Activated CD8-positive, alpha-beta T cell treated with anti-CD3 and anti-CD28 coated beads for 36 hours (primary cell): ENCODE measurements around the gene SUPT3H. TPM values are rescaled to one million over a fixed set of nuclear protein-coding genes. Genes with fewer than 3 reads are reported as not detected.

ENCODE experiments used
- ATAC-seq: fragments of 200-7000 bp; cut with Tn5 transposase; one replicate; pipeline ENCODE4 v1.10.0; 2021; ENCODE audit warnings: mild to moderate bottlenecking, moderate library complexity
- CTCF ChIA-PET: fragments of 350-600 bp; sonication (Branson Sonifier 250); formaldehyde crosslinking; loops from one replicate; lab custom pipeline; 2021; ENCODE audit warnings: antibody characterized with exemption; lab: Charles Lee
- POLR2A ChIA-PET: fragments of 350-600 bp; sonication (Branson Sonifier 250); formaldehyde crosslinking; loops from one replicate; lab custom pipeline; 2021; ENCODE audit warnings: antibody characterized with exemption; lab: Charles Lee
- DNase-seq: peaks from one replicate; pipeline ENCODE4 v3.0.0-alpha.2; 2020
- H3K27ac Mint-ChIP-seq: one replicate; pipeline ENCODE4 v1.8.0; 2021; ENCODE audit warnings: mild to moderate bottlenecking, mixed read lengths
- H3K27me3 Mint-ChIP-seq: one replicate; pipeline ENCODE4 v1.8.0; 2021; ENCODE audit warnings: mixed read lengths
- H3K36me3 Mint-ChIP-seq: one replicate; pipeline ENCODE4 v1.8.0; 2021; ENCODE audit warnings: low read depth, mixed read lengths
- H3K4me1 Mint-ChIP-seq: one replicate; pipeline ENCODE4 v1.8.0; 2021; ENCODE audit warnings: low read depth, mixed read lengths
- H3K4me3 Mint-ChIP-seq: one replicate; pipeline ENCODE4 v1.8.0; 2021; ENCODE audit warnings: mild to moderate bottlenecking, moderate library complexity, mixed read lengths
- H3K9me3 Mint-ChIP-seq: one replicate; pipeline ENCODE4 v1.8.0; 2021; ENCODE audit warnings: mixed read lengths
- intact Hi-C: fragments of 100-400 bp; cut with micrococcal nuclease; formaldehyde crosslinking; loops from one replicate; pipeline ENCODE4 v1.10.0; 2022
- total RNA-seq, 2 experiments: library from RNA; stranded (reverse); gene quantifications; one replicate each; pipeline ENCODE4 v1.2.3, GENCODE V29; 2021
- TF ChIP-seq, protein P1 (sequence below): fragments of 200-600 bp; IDR thresholded peaks from one replicate; pipeline ENCODE4 v1.8.0; 2022; ENCODE audit warnings: antibody characterized with exemption, mild to moderate bottlenecking

The SUPT3H gene
- total RNA-seq, 2 experiments from 2014 or later = 20.0 to 20.2 TPM

DNA sequence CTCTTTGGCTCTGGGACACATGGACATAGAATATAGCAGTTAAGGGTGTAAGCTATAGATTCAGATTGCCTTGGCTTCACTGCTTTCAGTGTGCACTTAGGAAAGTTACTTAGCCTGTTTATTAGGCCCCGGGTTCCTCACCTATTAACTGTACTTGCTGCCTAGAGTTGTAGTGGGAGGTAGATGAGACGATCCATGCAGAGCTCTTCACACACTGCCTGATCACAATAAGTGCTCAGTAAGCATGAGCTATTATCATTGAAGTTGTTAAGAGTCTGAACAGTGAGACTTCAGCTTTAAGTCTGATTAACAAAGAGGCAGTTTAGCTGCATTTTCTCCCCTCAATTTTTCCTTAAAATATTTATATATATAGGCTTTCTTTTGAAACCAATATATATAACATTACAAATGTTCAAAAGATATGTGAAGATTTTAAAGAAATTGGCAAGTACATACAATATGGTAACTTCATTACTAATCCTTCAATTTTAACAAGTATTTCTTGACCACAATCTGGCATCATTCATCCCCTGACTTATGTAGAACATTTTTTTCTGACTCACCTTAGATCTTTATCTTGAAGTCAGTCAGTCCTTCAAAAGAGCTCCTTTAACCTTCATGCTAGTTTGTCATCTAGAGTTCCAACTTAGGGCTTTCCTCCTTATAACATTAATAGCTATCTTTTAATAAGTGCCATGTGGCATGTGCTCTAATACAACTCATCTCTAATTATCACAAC, 20.5 kb upstream of the SUPT3H start:
- peak; percentile 72 for ATAC-seq
- Mint-ChIP-seq H3K36me3 (peaks cover 6% of the 10 kb centered on the region), H3K27ac (no peak overlapping the region), H3K27me3 (peaks cover 2% of the 10 kb centered on the region), H3K9me3 (peaks cover 3% of the 10 kb centered on the region), H3K4me1 (peaks cover 13% of the 10 kb centered on the region), H3K4me3 (no peak overlapping the region)
- TF ChIP-seq, protein P1, sequence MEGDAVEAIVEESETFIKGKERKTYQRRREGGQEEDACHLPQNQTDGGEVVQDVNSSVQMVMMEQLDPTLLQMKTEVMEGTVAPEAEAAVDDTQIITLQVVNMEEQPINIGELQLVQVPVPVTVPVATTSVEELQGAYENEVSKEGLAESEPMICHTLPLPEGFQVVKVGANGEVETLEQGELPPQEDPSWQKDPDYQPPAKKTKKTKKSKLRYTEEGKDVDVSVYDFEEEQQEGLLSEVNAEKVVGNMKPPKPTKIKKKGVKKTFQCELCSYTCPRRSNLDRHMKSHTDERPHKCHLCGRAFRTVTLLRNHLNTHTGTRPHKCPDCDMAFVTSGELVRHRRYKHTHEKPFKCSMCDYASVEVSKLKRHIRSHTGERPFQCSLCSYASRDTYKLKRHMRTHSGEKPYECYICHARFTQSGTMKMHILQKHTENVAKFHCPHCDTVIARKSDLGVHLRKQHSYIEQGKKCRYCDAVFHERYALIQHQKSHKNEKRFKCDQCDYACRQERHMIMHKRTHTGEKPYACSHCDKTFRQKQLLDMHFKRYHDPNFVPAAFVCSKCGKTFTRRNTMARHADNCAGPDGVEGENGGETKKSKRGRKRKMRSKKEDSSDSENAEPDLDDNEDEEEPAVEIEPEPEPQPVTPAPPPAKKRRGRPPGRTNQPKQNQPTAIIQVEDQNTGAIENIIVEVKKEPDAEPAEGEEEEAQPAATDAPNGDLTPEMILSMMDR = no peak
- DNase-seq = no peak
- POLR2A ChIA-PET = interaction anchor here (0.6 to 1.3 kb wide), 3 partner anchors 9 to 636 kb away, joined by 3 to 6 read pairs (median 3); partner anchors contain the start of gene SUPT3H
- intact Hi-C loops = no loop called here
- CTCF ChIA-PET = interaction anchor here (0.7 to 0.9 kb wide), 2 partner anchors 22 to 316 kb away, joined by 3 read pairs; no protein-coding TSS in a partner anchor

DNA sequence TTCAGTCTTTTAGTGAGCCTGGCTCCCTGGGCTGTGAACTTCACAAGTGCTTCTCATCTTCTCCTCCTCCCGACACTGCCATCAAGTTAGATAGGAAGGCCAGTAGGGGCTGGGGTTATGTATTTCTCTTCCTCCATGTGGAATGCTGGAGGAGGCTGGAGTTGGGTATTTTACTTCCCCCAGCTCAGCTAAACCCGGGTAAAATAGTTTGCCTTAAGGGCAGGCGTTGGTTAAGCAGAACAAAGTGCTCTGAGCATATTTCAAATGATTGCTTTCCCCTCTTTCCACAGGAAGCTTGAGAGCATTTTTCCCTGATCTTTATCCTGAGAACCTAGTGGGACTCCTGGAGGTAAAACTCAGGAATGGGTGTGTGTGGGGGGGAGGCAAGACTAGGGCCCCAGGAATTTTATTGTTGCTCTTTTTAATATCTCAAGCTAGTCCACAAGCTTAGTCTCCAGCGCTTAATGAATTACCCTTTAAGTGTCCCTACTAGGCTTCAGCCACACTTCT, 16.9 kb upstream of the SUPT3H start:
- H3K36me3 Mint-ChIP-seq = peaks cover 13% of the 10 kb centered on the region
- ChIA-PET CTCF (interaction anchor here (0.6 to 1.6 kb wide), 3 partner anchors 14 to 925 kb away, joined by 3 read pairs; no protein-coding TSS in a partner anchor), POLR2A (no interaction called here)
- TF ChIP-seq, protein P1 = no peak
- H3K9me3 Mint-ChIP-seq = peaks cover 14% of the 10 kb centered on the region
- H3K4me3 Mint-ChIP-seq = no peak overlapping the region
- H3K4me1 Mint-ChIP-seq = peaks cover 16% of the 10 kb centered on the region
- DNase-seq (no peak), ATAC-seq (no peak)
- no peak overlapping the region for H3K27ac Mint-ChIP-seq
- H3K27me3 Mint-ChIP-seq = no peaks in the 10 kb centered on the region
- intact Hi-C loops = no loop called here

GRCh38 chr6:45388328-45388727, 10.6 kb upstream of the SUPT3H start:
- no peaks in the 10 kb centered on the region for H3K27me3 Mint-ChIP-seq
- TF ChIP-seq, protein P1 = no peak
- intact Hi-C loops = no loop called here
- H3K4me3 Mint-ChIP-seq = no peak overlapping the region
- ChIA-PET CTCF (interaction anchor here (1.7 kb wide), 1 partner anchor 10 kb away, joined by 5 read pairs; the partner anchor contains the start of gene SUPT3H), POLR2A (interaction anchor here (2.6 kb wide), 1 partner anchor 10 kb away, joined by 10 read pairs; the partner anchor contains the start of gene SUPT3H)
- no peak for DNase-seq
- ATAC-seq = no peak
- peaks cover 12% of the 10 kb centered on the region for H3K9me3 Mint-ChIP-seq
- H3K36me3 Mint-ChIP-seq = peaks cover 9% of the 10 kb centered on the region
- H3K4me1 Mint-ChIP-seq = peaks cover 4% of the 10 kb centered on the region
- no peak overlapping the region for H3K27ac Mint-ChIP-seq

GRCh38 chr6:45387236-45387635, 9.5 kb upstream of the SUPT3H start:
- Mint-ChIP-seq H3K27me3 (no peaks in the 10 kb centered on the region), H3K36me3 (peaks cover 5% of the 10 kb centered on the region), H3K4me1 (peaks cover 4% of the 10 kb centered on the region), H3K27ac (no peak overlapping the region), H3K4me3 (no peak overlapping the region), H3K9me3 (peaks cover 5% of the 10 kb centered on the region)
- TF ChIP-seq, protein P1 = no peak
- CTCF ChIA-PET = interaction anchor here (1.7 kb wide), 1 partner anchor 9 kb away, joined by 5 read pairs; the partner anchor contains the start of gene SUPT3H
- ATAC-seq (no peak), DNase-seq (no peak)
- POLR2A ChIA-PET = interaction anchor here (2.6 kb wide), 1 partner anchor 9 kb away, joined by 10 read pairs; the partner anchor contains the start of gene SUPT3H
- intact Hi-C loops = no loop called here
